Suppressor macrophage treated with lipopolysaccharide for 4 hours (primary cell): ENCODE results near the gene G6PC3.

Source experiments
- DNase-seq: peaks from one replicate; pipeline ENCODE4 v3.0.0-alpha.2; 2020

The G6PC3 gene

GRCh38 chr17:44062871-44063270 is 7.7 kb upstream of the G6PC3 start:
- no peak for DNase-seq

- no peak for DNase-seq
These were observed 6.6 kb upstream of the G6PC3 start for GRCh38 chr17:44063704-44064639.

- DNase-seq = no peak
These were observed 4.8 kb upstream of the G6PC3 start for GRCh38 chr17:44065668-44066203.

GRCh38 chr17:44066204-44066930 is 4.2 kb upstream of the G6PC3 start, which contains the start of gene LSM12:
LSM12 (minus strand) TSS chr17:44066671; CDS start chr17:44066587, 84 bp downstream.
- DNase-seq = peak; percentile 97

- DNase-seq = peak; percentile 53
These were observed 3.0 kb upstream of the G6PC3 start for GRCh38 chr17:44067545-44067940.

- DNase-seq = peak; percentile 64
These were observed 521 bp upstream of the G6PC3 start for GRCh38 chr17:44069974-44070454.

- DNase-seq = no peak
These were observed 624 bp downstream of the G6PC3 start for GRCh38 chr17:44071198-44071520.

GRCh38 chr17:44071772-44072171 is 1.2 kb downstream of the G6PC3 start:
- no peak for DNase-seq

- no peak for DNase-seq
These were observed 3.8 kb downstream of the G6PC3 start for GRCh38 chr17:44074231-44074910.

- DNase-seq = no peak
These were observed 4.4 kb downstream of the G6PC3 start for GRCh38 chr17:44074911-44075285.

- DNase-seq = no peak
These were observed 5.2 kb downstream of the G6PC3 start for GRCh38 chr17:44075598-44076293.

GRCh38 chr17:44076716-44077594 is 6.4 kb downstream of the G6PC3 start:
- DNase-seq = no peak

- peak; percentile 58 for DNase-seq
These were observed 7.0 kb downstream of the G6PC3 start for GRCh38 chr17:44077595-44077909.

GRCh38 chr17:44078412-44078811 is 7.9 kb downstream of the G6PC3 start:
- DNase-seq = no peak

GRCh38 chr17:44079877-44080821 is 9.6 kb downstream of the G6PC3 start:
- peak; percentile 73 for DNase-seq

GRCh38 chr17:44081681-44082080 is 11.1 kb downstream of the G6PC3 start:
- no peak for DNase-seq

- no peak for DNase-seq
These were observed 11.9 kb downstream of the G6PC3 start for GRCh38 chr17:44082256-44082927.

GRCh38 chr17:44083250-44083849 is 12.8 kb downstream of the G6PC3 start:
- no peak for DNase-seq

- DNase-seq = peak; percentile 43
These were observed 13.6 kb downstream of the G6PC3 start for GRCh38 chr17:44084131-44084538.
